SK-N-SH treated with all-trans-retinoic acid at 6 μM for 48 hours (cell line): ENCODE results near the gene KPTN.

Experiments used
- ATAC-seq: fragments of 200-7000 bp; cut with Tn5 transposase; 3 replicates; pipeline ENCODE4 v1.9.1; 2020; ENCODE audit warnings: mild to moderate bottlenecking, moderate library complexity
- ARNTL ChIP-seq: fragments of 450-650 bp; formaldehyde crosslinking; IDR thresholded peaks from 2 replicates; pipeline ENCODE4 v1.5.0; 2020; ENCODE audit warnings: low read depth, mild to moderate bottlenecking, moderate library complexity, borderline replicate concordance
- BACH2 ChIP-seq: fragments of 250-450 bp; sonication (Bioruptor Pico); IDR thresholded peaks from 2 replicates; pipeline ENCODE4 v1.9.0; 2021; ENCODE audit warnings: mild to moderate bottlenecking, borderline replicate concordance
- CSDC2 ChIP-seq: fragments of 250-450 bp; sonication (Bioruptor Pico); IDR thresholded peaks from 2 replicates; pipeline ENCODE4 v1.5.0; 2020; ENCODE audit warnings: mild to moderate bottlenecking, moderate library complexity
- CSRNP3 ChIP-seq: fragments of 250-450 bp; sonication (Bioruptor Pico); IDR thresholded peaks from 2 replicates; pipeline ENCODE4 v1.5.1; 2021; ENCODE audit warnings: mild to moderate bottlenecking, moderate library complexity
- ESRRG ChIP-seq: fragments of 250-450 bp; sonication (Bioruptor Pico); IDR thresholded peaks from 2 replicates; pipeline ENCODE4 v1.6.1; 2021; ENCODE audit warnings: mild to moderate bottlenecking
- GLIS3 ChIP-seq: fragments of 250-450 bp; sonication (Bioruptor Pico); IDR thresholded peaks from 2 replicates; pipeline ENCODE4 v1.5.0; 2020; ENCODE audit warnings: mild to moderate bottlenecking, moderate library complexity
- ISL1 ChIP-seq: fragments of 250-450 bp; sonication (Bioruptor Pico); IDR thresholded peaks from 2 replicates; pipeline ENCODE4 v2.1.2; 2022; ENCODE audit warnings: mild to moderate bottlenecking, moderate library complexity
- OSR1 ChIP-seq: fragments of 250-450 bp; sonication (Bioruptor Pico); IDR thresholded peaks from 2 replicates; pipeline ENCODE4 v1.8.0; 2022; ENCODE audit warnings: moderate library complexity, mild to moderate bottlenecking, inconsistent platforms
- PPARA ChIP-seq: fragments of 250-450 bp; sonication (Bioruptor Pico); IDR thresholded peaks from 2 replicates; pipeline ENCODE4 v1.5.0; 2020; ENCODE audit warnings: mild to moderate bottlenecking, borderline replicate concordance
- RARB ChIP-seq: fragments of 250-450 bp; sonication (Bioruptor Pico); IDR thresholded peaks from 2 replicates; pipeline ENCODE4 v1.8.0; 2021; ENCODE audit warnings: mild to moderate bottlenecking, moderate library complexity
- SNAI2 ChIP-seq: fragments of 250-450 bp; sonication (Bioruptor Pico); IDR thresholded peaks from 2 replicates; pipeline ENCODE4 v1.5.0; 2020; ENCODE audit warnings: mild to moderate bottlenecking, moderate library complexity
- TCF4 ChIP-seq: fragments of 250-450 bp; sonication (Bioruptor Pico); IDR thresholded peaks from 2 replicates; pipeline ENCODE4 v1.8.0; 2021; ENCODE audit warnings: mild to moderate bottlenecking, moderate library complexity, borderline replicate concordance
- TOX ChIP-seq: fragments of 250-450 bp; sonication (Bioruptor Pico); IDR thresholded peaks from 2 replicates; pipeline ENCODE4 v1.8.0; 2021; ENCODE audit warnings: mild to moderate bottlenecking, moderate library complexity, borderline replicate concordance
- ZC3H10 ChIP-seq: fragments of 250-450 bp; sonication (Bioruptor Pico); IDR thresholded peaks from 2 replicates; pipeline ENCODE4 v1.5.1; 2021; ENCODE audit warnings: mild to moderate bottlenecking, moderate library complexity
- ZFP3 ChIP-seq: fragments of 250-450 bp; sonication (Bioruptor Pico); IDR thresholded peaks from 2 replicates; pipeline ENCODE4 v1.5.0; 2020; ENCODE audit warnings: mild to moderate bottlenecking, moderate library complexity
- ZFP30 ChIP-seq: fragments of 450-650 bp; formaldehyde crosslinking; IDR thresholded peaks from 2 replicates; pipeline ENCODE4 v1.5.0; 2022; ENCODE audit warnings: mild to moderate bottlenecking, moderate library complexity
- ZNF8 ChIP-seq: fragments of 450-650 bp; formaldehyde crosslinking; IDR thresholded peaks from 2 replicates; pipeline ENCODE4 v1.5.0; 2020; ENCODE audit warnings: mild to moderate bottlenecking, moderate library complexity
- TF ChIP-seq, protein P1 (sequence below): fragments of 250-450 bp; sonication (Bioruptor Pico); IDR thresholded peaks from 2 replicates; pipeline ENCODE4 v1.8.0; 2020; ENCODE audit warnings: mild to moderate bottlenecking, moderate library complexity, borderline replicate concordance
- TF ChIP-seq, protein P2 (sequence below): fragments of 250-450 bp; sonication (Bioruptor Pico); IDR thresholded peaks from 2 replicates; pipeline ENCODE4 v1.5.0; 2020; ENCODE audit warnings: mild to moderate bottlenecking, moderate library complexity
- TF ChIP-seq, protein P3 (sequence below): fragments of 250-450 bp; sonication (Bioruptor Pico); IDR thresholded peaks from 2 replicates; pipeline ENCODE4 v1.5.1; 2020; ENCODE audit warnings: low read depth, mild to moderate bottlenecking, moderate library complexity

Gene KPTN

DNA sequence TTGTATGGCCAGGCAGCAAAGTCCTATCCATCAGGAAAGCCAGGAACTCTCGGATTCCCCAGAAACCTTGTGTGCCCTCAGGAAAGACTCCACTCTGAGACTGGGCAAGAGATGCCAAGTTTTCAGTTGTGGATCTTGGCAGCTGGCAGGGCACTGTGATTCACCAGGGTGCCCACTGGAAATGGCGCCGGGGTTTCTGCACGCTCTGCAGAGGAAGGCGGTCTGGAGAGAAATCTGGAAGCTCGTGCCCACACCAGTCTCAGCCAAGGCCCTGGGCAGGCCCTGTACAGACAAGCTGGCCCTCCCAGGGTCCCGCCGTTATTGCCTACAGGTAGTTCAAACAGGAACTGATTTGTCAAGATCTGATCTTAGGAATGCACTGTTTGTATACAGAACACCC is 26.0 kb upstream of the KPTN start:
- TF ChIP-seq, protein P1, sequence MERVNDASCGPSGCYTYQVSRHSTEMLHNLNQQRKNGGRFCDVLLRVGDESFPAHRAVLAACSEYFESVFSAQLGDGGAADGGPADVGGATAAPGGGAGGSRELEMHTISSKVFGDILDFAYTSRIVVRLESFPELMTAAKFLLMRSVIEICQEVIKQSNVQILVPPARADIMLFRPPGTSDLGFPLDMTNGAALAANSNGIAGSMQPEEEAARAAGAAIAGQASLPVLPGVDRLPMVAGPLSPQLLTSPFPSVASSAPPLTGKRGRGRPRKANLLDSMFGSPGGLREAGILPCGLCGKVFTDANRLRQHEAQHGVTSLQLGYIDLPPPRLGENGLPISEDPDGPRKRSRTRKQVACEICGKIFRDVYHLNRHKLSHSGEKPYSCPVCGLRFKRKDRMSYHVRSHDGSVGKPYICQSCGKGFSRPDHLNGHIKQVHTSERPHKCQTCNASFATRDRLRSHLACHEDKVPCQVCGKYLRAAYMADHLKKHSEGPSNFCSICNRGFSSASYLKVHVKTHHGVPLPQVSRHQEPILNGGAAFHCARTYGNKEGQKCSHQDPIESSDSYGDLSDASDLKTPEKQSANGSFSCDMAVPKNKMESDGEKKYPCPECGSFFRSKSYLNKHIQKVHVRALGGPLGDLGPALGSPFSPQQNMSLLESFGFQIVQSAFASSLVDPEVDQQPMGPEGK (CRISPR knock-in tag): no peak
- TF ChIP-seq ESRRG (CRISPR knock-in tag) (no peak), CSDC2 (CRISPR knock-in tag) (no peak), OSR1 (CRISPR knock-in tag) (no peak), ZC3H10 (no peak), TCF4 (CRISPR knock-in tag) (no peak), RARB (CRISPR knock-in tag) (no peak), GLIS3 (no peak), ZNF8 (CRISPR knock-in tag) (no peak), TOX (CRISPR knock-in tag) (no peak)
- TF ChIP-seq, protein P2, sequence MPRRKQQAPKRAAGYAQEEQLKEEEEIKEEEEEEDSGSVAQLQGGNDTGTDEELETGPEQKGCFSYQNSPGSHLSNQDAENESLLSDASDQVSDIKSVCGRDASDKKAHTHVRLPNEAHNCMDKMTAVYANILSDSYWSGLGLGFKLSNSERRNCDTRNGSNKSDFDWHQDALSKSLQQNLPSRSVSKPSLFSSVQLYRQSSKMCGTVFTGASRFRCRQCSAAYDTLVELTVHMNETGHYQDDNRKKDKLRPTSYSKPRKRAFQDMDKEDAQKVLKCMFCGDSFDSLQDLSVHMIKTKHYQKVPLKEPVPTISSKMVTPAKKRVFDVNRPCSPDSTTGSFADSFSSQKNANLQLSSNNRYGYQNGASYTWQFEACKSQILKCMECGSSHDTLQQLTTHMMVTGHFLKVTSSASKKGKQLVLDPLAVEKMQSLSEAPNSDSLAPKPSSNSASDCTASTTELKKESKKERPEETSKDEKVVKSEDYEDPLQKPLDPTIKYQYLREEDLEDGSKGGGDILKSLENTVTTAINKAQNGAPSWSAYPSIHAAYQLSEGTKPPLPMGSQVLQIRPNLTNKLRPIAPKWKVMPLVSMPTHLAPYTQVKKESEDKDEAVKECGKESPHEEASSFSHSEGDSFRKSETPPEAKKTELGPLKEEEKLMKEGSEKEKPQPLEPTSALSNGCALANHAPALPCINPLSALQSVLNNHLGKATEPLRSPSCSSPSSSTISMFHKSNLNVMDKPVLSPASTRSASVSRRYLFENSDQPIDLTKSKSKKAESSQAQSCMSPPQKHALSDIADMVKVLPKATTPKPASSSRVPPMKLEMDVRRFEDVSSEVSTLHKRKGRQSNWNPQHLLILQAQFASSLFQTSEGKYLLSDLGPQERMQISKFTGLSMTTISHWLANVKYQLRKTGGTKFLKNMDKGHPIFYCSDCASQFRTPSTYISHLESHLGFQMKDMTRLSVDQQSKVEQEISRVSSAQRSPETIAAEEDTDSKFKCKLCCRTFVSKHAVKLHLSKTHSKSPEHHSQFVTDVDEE (CRISPR knock-in tag): no peak
- no peak for ATAC-seq

- no peak for ATAC-seq
- TF ChIP-seq PPARA (no peak), CSRNP3 (CRISPR knock-in tag) (no peak), ARNTL (CRISPR knock-in tag) (no peak), TCF4 (CRISPR knock-in tag) (no peak), ZFP30 (CRISPR knock-in tag) (no peak), CSDC2 (CRISPR knock-in tag) (no peak), RARB (CRISPR knock-in tag) (no peak), TOX (CRISPR knock-in tag) (no peak), BACH2 (CRISPR knock-in tag) (no peak), ISL1 (no peak), ESRRG (CRISPR knock-in tag) (no peak), ZNF8 (CRISPR knock-in tag) (no peak)
- TF ChIP-seq, protein P3, sequence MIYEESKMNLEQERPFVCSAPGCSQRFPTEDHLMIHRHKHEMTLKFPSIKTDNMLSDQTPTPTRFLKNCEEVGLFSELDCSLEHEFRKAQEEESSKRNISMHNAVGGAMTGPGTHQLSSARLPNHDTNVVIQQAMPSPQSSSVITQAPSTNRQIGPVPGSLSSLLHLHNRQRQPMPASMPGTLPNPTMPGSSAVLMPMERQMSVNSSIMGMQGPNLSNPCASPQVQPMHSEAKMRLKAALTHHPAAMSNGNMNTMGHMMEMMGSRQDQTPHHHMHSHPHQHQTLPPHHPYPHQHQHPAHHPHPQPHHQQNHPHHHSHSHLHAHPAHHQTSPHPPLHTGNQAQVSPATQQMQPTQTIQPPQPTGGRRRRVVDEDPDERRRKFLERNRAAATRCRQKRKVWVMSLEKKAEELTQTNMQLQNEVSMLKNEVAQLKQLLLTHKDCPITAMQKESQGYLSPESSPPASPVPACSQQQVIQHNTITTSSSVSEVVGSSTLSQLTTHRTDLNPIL: no peak
- TF ChIP-seq, protein P2 (CRISPR knock-in tag): no peak
- TF ChIP-seq, all 23 proteins: peak for 0
Observed at GRCh38 chr19:47509170-47509847, 25.3 kb upstream of the KPTN start.

DNA sequence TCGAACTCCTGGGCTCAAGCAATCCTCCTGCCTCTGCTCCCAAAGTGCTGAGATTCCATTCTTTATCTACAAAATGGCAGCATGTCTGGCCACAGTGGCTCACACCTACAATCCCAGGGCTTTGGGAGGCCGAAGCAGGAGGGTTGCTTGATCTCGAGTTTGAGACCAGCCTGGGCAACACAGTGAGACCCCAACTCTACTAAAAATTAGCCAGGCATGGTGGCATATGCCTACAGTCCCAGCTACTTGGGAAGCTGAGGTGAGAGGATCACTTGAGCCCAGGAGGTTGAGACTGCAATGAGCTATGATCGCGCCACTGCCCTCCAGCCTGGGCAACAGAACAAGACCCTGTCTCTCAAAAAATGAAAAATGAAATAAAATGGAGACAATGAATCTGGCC is 24.7 kb upstream of the KPTN start:
- ATAC-seq: no peak
- TF ChIP-seq ZFP30 (CRISPR knock-in tag) (no peak), ARNTL (CRISPR knock-in tag) (no peak), ZC3H10 (no peak), BACH2 (CRISPR knock-in tag) (no peak), ISL1 (no peak), OSR1 (CRISPR knock-in tag) (no peak), CSRNP3 (CRISPR knock-in tag) (no peak), SNAI2 (CRISPR knock-in tag) (no peak), ZFP3 (CRISPR knock-in tag) (no peak), PPARA (no peak), CSDC2 (CRISPR knock-in tag) (no peak), GLIS3 (no peak), TOX (CRISPR knock-in tag) (no peak)
- TF ChIP-seq, protein P1 (CRISPR knock-in tag): no peak
